ENCODE data around the gene POLR3B.

The POLR3B gene

DNA sequence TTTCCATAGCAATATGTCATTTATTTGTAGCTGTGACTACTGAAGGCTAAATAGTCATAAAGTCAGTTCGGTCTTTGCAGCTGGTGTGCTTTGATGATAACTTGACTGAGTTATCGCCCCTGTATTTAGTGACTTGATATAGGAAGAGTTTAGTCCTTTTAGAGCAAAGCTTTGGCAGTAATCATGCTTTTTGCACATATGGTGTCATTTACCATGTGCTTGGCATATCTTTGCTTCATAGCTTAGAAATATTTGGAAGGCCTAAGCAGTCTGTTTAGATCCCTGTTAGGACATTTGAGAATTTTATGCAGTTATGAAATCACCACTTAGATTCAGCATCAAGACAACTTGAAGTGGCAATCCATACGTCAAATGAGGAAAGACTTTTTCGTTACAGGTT lies 31.6 kb downstream of the POLR3B start:
- no peak overlapping the region for H3K27ac ChIP-seq
- TF ChIP-seq, protein P1, sequence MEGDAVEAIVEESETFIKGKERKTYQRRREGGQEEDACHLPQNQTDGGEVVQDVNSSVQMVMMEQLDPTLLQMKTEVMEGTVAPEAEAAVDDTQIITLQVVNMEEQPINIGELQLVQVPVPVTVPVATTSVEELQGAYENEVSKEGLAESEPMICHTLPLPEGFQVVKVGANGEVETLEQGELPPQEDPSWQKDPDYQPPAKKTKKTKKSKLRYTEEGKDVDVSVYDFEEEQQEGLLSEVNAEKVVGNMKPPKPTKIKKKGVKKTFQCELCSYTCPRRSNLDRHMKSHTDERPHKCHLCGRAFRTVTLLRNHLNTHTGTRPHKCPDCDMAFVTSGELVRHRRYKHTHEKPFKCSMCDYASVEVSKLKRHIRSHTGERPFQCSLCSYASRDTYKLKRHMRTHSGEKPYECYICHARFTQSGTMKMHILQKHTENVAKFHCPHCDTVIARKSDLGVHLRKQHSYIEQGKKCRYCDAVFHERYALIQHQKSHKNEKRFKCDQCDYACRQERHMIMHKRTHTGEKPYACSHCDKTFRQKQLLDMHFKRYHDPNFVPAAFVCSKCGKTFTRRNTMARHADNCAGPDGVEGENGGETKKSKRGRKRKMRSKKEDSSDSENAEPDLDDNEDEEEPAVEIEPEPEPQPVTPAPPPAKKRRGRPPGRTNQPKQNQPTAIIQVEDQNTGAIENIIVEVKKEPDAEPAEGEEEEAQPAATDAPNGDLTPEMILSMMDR (conservative IDR thresholded peaks at IDR 0.05) = no peak

DNA sequence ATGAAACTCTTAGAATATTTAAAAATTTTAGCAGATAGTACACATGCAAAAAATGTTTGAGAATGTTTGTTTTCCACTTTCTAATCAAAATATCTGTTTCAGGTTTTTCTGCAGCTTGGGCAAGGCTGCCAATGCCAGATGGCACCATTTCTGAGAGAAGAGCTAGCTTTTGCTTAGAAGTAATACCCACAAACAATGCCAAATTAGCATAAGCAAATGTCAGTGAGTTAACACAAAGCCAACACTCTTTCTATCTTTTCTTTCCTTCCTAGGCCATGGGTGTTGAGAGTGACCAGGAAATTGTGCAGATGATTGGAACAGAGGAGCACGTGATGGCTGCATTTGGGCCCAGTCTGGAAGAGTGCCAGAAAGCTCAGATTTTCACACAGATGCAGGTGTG lies 35.2 kb downstream of the POLR3B start:
- TF ChIP-seq, protein P1 (conservative IDR thresholded peaks at IDR 0.05) = no peak
- no peak overlapping the region for H3K27ac ChIP-seq

DNA sequence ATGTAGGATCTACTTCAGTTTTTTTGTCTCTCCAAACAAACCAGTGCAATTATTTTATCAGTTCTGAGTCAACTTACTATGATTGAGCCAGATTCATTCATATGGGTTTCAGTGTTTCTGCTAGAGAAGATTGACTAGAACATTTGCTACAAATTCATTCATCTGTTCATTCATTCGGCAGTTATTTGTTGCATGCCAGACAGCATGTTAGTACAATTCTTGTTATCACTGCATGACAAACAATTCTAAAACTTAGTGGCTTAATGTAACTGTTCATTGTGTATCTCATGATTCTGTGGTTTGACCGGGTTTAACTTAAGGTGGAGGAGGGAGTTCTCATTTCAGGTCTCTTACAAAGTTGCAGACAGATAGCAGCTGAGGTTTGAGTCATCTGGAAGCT lies 52.3 kb downstream of the POLR3B start:
- TF ChIP-seq, protein P1 (conservative IDR thresholded peaks at IDR 0.05) = no peak
- H3K27ac ChIP-seq = no peak overlapping the region

DNA sequence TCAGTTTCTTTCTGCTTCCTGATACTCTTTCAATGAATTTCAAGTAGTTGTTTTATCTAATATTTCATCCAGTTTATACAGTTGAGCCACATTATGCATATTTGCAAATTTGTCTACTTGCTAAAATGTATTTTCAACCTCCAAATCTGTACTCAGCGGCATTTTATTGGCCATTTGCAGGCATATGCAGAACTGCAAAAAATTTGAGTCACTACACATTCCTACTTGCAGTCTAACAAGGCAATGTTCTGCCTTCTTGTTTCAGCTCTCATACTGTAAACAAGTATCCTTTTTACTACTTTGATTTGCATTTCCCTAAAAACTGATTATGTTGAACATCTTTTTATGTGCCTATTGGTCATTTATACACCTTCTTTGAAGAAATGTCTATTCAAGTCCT lies 55.0 kb downstream of the POLR3B start:
- H3K27ac ChIP-seq = no peak overlapping the region
- TF ChIP-seq, protein P1 (conservative IDR thresholded peaks at IDR 0.05) = no peak

DNA sequence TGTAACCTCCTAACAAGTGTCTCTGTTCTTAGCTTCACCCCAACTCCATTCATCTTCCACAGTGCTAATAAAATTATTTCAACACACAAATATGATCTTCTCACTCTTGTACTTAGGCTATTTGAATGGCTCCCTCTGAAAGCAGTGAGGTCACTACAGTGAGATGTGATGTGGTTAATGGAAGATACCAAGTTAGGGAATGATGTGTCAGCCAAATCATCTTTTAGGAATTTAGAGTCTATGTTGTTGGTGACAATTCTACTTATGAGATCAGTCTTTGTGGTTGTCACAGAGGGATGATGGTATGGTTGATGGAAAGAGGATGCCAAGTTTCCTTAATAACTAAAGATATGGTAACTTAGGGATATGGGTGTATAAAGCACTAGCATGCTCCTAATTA lies 57.6 kb downstream of the POLR3B start:
- H3K27ac ChIP-seq = no peak overlapping the region
- TF ChIP-seq, protein P1 (conservative IDR thresholded peaks at IDR 0.05) = no peak

DNA sequence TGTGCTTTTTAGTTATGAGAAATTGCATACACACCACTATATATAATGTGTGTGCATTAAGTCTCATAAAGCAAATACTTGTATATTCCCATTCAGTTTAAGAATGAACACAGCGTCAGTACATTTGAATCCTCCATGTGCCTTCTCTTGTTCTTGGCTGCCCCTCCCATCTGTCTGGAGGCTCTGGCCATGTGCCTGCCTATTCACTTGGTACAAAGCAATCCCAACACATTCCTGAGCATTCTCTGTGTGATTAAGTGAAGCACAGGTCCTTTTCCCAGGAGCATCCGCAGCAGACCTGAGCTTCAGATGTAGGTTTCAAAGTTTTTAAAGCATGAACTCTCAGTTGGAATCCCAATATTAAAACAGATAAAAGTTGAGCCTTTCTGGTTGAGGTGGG lies 58.7 kb downstream of the POLR3B start:
- TF ChIP-seq, protein P1 (conservative IDR thresholded peaks at IDR 0.05) = no peak
- no peak overlapping the region for H3K27ac ChIP-seq

DNA sequence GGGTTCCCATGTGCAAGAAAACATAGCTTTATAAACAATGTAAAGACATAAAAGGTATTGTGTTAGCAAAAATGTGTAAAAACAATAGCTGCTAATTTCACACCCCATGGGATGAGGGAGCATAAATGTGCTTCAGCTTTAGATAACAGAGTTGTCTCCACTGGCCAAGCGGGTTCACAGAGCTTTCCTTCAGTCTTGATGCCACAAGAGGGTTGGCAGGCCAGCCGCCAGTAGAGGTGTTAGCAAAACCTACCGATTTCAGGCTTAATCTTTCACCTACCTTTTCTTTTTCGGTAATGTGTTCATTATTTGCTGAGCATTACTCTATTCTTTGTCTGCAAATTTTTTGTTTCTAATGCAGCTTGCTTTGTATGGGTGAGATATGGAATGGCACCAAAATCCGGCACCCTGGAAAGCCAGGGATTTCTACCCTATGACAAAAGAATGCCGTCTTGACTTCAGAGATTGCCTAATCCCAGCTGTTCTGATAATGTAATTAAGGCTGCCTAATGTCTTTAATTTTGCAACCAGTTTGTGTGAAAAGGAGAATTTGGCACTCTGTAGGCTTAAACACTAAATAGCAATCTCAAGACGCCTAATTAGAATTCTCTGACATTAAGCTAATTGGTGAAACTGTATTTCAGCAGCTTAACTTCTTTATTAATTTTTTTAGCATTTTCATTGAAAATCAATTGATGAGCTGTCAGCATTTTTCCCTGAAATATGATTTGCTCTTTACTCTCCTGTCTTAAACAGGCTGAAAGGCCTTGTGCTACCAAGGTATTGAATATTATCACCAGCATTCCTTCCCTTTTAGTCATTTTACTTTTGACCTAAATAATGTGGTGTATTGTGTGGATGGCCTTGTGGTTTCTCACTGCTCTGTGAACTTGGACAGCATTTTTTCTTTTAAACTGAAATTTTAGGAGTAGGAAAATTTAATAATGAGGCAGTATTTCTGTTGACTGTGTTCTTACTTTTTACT lies 60.7 kb downstream of the POLR3B start:
- H3K27ac ChIP-seq = no peak overlapping the region
- TF ChIP-seq, protein P1 (conservative IDR thresholded peaks at IDR 0.05) = no peak
